ENCODE measurements around the gene SLC7A6OS. TPM values are rescaled to one million over a fixed set of nuclear protein-coding genes. Genes with fewer than 3 reads are reported as not detected.

SLC7A6OS gene
- total RNA-seq, 1 donor from 2014 or later: 25.2 TPM

DNA sequence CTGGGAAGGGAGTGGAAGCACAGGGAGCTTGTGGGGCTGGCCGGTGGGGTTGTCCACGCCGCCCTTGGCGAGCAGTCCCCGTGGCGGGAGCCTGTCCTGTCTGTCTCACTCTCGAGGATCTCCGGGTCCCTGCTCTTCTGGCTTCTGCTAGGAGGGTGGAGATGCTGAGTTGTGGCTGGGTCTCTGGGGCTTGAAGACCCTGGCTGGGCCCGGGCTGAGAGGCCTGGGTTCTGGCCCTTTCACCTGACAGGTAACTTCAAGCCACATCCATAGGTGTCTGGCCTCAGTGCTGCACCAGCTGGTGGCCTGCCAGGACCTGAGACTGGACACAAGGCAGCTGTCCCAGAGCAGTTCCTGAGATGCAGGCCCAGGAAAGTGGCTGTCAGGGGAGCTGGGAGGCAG lies 46.8 kb upstream of the SLC7A6OS start:
- Mint-ChIP-seq H3K9me3 (ENCODE audit: unreplicated experiment) (peaks cover 4% of the 10 kb centered on the region), H3K27me3 (ENCODE audit: unreplicated experiment) (peaks cover 11% of the 10 kb centered on the region), H3K4me3 (ENCODE audit: unreplicated experiment) (no peak overlapping the region), H3K36me3 (ENCODE audit: unreplicated experiment) (no peaks in the 10 kb centered on the region), H3K27ac (ENCODE audit: unreplicated experiment) (no peak overlapping the region), H3K4me1 (ENCODE audit: low read depth, unreplicated experiment) (peaks cover 12% of the 10 kb centered on the region)
- TF ChIP-seq, protein P1, sequence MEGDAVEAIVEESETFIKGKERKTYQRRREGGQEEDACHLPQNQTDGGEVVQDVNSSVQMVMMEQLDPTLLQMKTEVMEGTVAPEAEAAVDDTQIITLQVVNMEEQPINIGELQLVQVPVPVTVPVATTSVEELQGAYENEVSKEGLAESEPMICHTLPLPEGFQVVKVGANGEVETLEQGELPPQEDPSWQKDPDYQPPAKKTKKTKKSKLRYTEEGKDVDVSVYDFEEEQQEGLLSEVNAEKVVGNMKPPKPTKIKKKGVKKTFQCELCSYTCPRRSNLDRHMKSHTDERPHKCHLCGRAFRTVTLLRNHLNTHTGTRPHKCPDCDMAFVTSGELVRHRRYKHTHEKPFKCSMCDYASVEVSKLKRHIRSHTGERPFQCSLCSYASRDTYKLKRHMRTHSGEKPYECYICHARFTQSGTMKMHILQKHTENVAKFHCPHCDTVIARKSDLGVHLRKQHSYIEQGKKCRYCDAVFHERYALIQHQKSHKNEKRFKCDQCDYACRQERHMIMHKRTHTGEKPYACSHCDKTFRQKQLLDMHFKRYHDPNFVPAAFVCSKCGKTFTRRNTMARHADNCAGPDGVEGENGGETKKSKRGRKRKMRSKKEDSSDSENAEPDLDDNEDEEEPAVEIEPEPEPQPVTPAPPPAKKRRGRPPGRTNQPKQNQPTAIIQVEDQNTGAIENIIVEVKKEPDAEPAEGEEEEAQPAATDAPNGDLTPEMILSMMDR (IDR thresholded peaks at IDR 0.05; ENCODE audit: partially characterized antibody, unreplicated experiment): no peak
- DNase-seq: no peak

DNA sequence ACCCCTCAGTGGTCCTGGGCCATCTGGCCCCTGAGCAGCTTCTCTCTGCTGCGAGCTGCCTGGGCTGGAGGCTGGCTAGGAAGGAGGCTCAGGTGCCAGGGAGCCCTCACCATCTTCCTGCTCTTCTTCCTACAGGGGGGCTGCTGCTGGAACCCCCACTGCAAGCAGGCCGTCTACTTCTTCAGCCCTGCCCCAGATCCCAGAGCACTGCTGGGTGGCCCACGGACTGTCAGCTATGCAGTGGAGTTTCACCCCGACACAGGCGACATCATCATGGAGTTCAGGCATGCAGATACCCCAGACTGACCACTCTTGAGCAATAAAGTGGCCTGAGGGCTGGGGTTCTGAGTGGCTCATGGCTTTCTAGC lies 46.2 kb upstream of the SLC7A6OS start:
- Mint-ChIP-seq H3K27me3 (ENCODE audit: unreplicated experiment) (peaks cover 11% of the 10 kb centered on the region), H3K9me3 (ENCODE audit: unreplicated experiment) (peaks cover 4% of the 10 kb centered on the region), H3K4me3 (ENCODE audit: unreplicated experiment) (no peak overlapping the region), H3K27ac (ENCODE audit: unreplicated experiment) (no peak overlapping the region), H3K4me1 (ENCODE audit: low read depth, unreplicated experiment) (peaks cover 12% of the 10 kb centered on the region), H3K36me3 (ENCODE audit: unreplicated experiment) (no peaks in the 10 kb centered on the region)
- TF ChIP-seq, protein P1 (IDR thresholded peaks at IDR 0.05; ENCODE audit: partially characterized antibody, unreplicated experiment): no peak
- no peak for DNase-seq

DNA sequence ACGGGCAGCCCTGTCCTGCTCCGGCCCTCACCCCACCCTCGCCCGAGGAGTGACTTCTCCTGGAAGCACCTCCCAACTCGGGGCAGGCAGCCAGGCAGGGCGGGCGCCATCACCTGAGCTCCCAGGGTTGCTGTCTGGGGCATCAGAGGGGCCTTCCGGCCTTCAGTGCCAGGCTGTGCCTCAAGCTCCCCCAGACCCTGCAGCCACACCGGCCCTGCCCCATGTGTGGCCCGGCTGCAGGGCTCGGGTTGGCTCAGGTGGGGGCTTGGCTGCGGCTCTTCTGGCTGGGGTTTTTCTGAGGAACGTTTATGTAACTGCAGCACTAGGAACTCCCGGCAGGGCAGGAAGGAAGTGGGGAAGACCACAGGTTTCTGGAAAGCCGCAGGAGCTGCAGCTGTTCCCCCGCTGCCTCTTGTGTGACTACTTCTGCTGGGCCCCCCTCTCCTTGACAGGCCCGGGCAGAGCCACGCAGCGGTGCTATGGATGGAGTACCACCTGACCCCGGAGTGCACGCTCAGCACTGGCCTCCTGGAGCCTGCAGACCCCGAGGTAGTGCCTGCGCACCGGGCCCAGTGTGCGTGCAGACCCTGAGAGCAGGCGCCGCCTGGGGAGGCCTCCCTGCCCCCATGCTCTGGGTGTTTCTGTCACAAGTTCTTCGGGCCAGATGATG lies 45.6 kb upstream of the SLC7A6OS start:
- H3K4me1 Mint-ChIP-seq (ENCODE audit: low read depth, unreplicated experiment): peaks cover 15% of the 10 kb centered on the region
- peaks cover 11% of the 10 kb centered on the region for H3K27me3 Mint-ChIP-seq (ENCODE audit: unreplicated experiment)
- no peaks in the 10 kb centered on the region for H3K36me3 Mint-ChIP-seq (ENCODE audit: unreplicated experiment)
- no peak overlapping the region for H3K27ac Mint-ChIP-seq (ENCODE audit: unreplicated experiment)
- TF ChIP-seq, protein P1 (IDR thresholded peaks at IDR 0.05; ENCODE audit: partially characterized antibody, unreplicated experiment): no peak
- no peak for DNase-seq
- H3K4me3 Mint-ChIP-seq (ENCODE audit: unreplicated experiment): no peak overlapping the region
- H3K9me3 Mint-ChIP-seq (ENCODE audit: unreplicated experiment): peaks cover 4% of the 10 kb centered on the region

DNA sequence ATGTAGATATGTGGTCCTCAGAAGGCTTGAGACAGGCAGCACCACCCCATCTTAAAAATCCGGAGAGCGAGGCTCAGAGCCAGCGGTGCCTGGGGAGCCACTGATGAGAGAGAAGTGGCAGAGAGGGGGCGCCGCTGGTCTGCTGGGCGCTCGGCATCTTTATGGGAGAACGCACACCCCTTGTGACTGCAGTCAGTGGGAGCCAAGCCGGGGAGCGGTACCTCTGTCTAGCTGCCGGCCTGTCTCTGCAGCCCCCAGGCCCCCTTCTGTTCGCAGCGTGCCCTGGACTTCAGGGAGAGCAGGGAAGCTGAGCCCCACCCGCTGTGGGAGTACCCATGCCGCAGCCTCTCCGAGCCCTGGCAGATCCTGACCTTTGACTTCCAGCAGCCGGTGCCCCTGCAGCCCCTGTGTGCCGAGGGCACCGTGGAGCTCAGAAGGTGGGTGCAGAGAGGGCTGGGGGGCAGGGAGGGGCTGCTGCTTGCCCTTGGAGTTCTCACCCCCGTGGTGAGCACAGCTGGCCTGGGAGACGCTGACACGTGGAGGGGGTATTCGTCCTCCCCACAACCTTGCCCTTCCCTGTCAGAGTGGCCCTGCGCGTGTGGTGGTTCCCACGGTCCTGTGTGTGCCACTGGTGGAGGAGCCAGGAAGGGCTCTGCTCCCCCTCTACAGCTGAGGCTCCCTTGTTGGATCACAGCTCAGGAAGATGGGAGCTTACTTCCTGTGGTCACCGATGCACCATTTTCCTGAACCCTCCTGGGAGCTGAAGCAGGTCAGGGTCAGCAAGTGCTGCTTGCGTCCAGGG lies 44.9 kb upstream of the SLC7A6OS start:
- H3K9me3 Mint-ChIP-seq (ENCODE audit: unreplicated experiment): peaks cover 4% of the 10 kb centered on the region
- no peaks in the 10 kb centered on the region for H3K36me3 Mint-ChIP-seq (ENCODE audit: unreplicated experiment)
- TF ChIP-seq, protein P1 (IDR thresholded peaks at IDR 0.05; ENCODE audit: partially characterized antibody, unreplicated experiment): no peak
- H3K4me1 Mint-ChIP-seq (ENCODE audit: low read depth, unreplicated experiment): peaks cover 15% of the 10 kb centered on the region
- peaks cover 11% of the 10 kb centered on the region for H3K27me3 Mint-ChIP-seq (ENCODE audit: unreplicated experiment)
- no peak overlapping the region for H3K27ac Mint-ChIP-seq (ENCODE audit: unreplicated experiment)
- no peak overlapping the region for H3K4me3 Mint-ChIP-seq (ENCODE audit: unreplicated experiment)
- peak; percentile 51 for DNase-seq

DNA sequence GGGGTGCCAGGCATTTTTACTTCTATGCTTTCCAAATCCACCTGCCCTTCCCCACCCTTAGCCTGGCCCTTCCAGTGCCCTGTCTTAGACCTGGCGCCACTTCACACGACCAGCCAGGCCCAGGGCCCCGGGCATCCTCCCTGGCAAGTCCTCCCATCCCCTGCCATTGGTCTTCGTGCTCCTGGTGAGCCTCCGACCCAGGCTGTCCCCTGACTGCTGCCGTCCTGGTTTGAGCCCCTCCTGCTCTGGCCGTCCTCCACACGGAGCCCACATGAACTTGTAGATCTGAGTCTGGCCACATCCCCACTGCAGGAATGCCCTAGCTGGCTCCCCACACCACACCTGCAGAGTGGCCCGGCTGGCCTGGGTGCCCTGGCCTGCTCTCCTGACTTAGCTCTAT lies 44.1 kb upstream of the SLC7A6OS start:
- Mint-ChIP-seq H3K27ac (ENCODE audit: unreplicated experiment) (no peak overlapping the region), H3K4me1 (ENCODE audit: low read depth, unreplicated experiment) (peaks cover 12% of the 10 kb centered on the region), H3K36me3 (ENCODE audit: unreplicated experiment) (no peaks in the 10 kb centered on the region), H3K9me3 (ENCODE audit: unreplicated experiment) (peaks cover 2% of the 10 kb centered on the region), H3K27me3 (ENCODE audit: unreplicated experiment) (peaks cover 7% of the 10 kb centered on the region), H3K4me3 (ENCODE audit: unreplicated experiment) (no peak overlapping the region)
- TF ChIP-seq, protein P1 (IDR thresholded peaks at IDR 0.05; ENCODE audit: partially characterized antibody, unreplicated experiment): no peak
- DNase-seq: no peak
